G401.6 (cell line): ENCODE results near the gene NAA25.
"Not testable (repeated sequence)": the region's sequence is repeated elsewhere in the genome, so short reads cannot be mapped to it uniquely, and the experiment has no call there.

Experiments used
- FAIRE-seq: peaks from 2 replicates; lab custom pipeline; 2012; peaks lifted over from hg19 to GRCh38; lab: Jason Lieb, UNC

The NAA25 gene

GRCh38 chr12:112009596-112009995, 99.0 kb downstream of the NAA25 start:
- not testable (repeated sequence) for FAIRE-seq

- FAIRE-seq: no peak
Observed at GRCh38 chr12:112008918-112009317, 99.7 kb downstream of the NAA25 start.

- no peak for FAIRE-seq
Observed at GRCh38 chr12:112007945-112008344, 100.6 kb downstream of the NAA25 start.

GRCh38 chr12:112005419-112006395, 102.9 kb downstream of the NAA25 start:
- no peak for FAIRE-seq

GRCh38 chr12:112004041-112004440, 104.5 kb downstream of the NAA25 start:
- no peak for FAIRE-seq

GRCh38 chr12:112001576-112001975, 107.0 kb downstream of the NAA25 start:
- no peak for FAIRE-seq

- FAIRE-seq: no peak
Observed at GRCh38 chr12:112000820-112001219, 107.8 kb downstream of the NAA25 start.

- not testable (repeated sequence) for FAIRE-seq
Observed at GRCh38 chr12:111999129-111999528, 109.5 kb downstream of the NAA25 start.

GRCh38 chr12:111998015-111998414, 110.6 kb downstream of the NAA25 start:
- no peak for FAIRE-seq

- no peak for FAIRE-seq
Observed at GRCh38 chr12:111997300-111997699, 111.3 kb downstream of the NAA25 start.

- peak; percentile 57 for FAIRE-seq
Observed at GRCh38 chr12:111995782-111996480, 112.7 kb downstream of the NAA25 start.

- FAIRE-seq: not testable (repeated sequence)
Observed at GRCh38 chr12:111994211-111995111, 114.1 kb downstream of the NAA25 start.

GRCh38 chr12:111993292-111994150, 115.1 kb downstream of the NAA25 start:
- no peak for FAIRE-seq

- FAIRE-seq: no peak
Observed at GRCh38 chr12:111992464-111992863, 116.1 kb downstream of the NAA25 start.

GRCh38 chr12:111991946-111992345, 116.6 kb downstream of the NAA25 start:
- no peak for FAIRE-seq

GRCh38 chr12:111991535-111991934, 117.0 kb downstream of the NAA25 start:
- FAIRE-seq: no peak

- FAIRE-seq: peak; percentile 89
Observed at GRCh38 chr12:111984820-111985219, 123.8 kb downstream of the NAA25 start.

GRCh38 chr12:111981987-111982386, 126.6 kb downstream of the NAA25 start:
- no peak for FAIRE-seq

- no peak for FAIRE-seq
Observed at GRCh38 chr12:111980598-111980997, 128.0 kb downstream of the NAA25 start.

GRCh38 chr12:111978545-111978944, 130.0 kb downstream of the NAA25 start:
- FAIRE-seq: no peak

- no peak for FAIRE-seq
Observed at GRCh38 chr12:111976860-111977259, 131.7 kb downstream of the NAA25 start.
